Naive B cell (primary cell): ENCODE results near the gene ADRM1. TPM values are rescaled to one million over a fixed set of nuclear protein-coding genes. Genes with fewer than 3 reads are reported as not detected.

ENCODE experiments used
- ATAC-seq, 2 donors: fragments of 150-1000 bp; cut with Tn5 transposase; 2 replicates each; pipeline ENCODE4 v1.10.0; 2021; ENCODE audit warnings: low read depth in 2 of 2, mild to moderate bottlenecking in 2 of 2, moderate library complexity in 2 of 2
- DNase-seq: peaks from one replicate; pipeline ENCODE4 v3.0.0; 2022
- H3K27ac Mint-ChIP-seq, 6 donors: one replicate each; pipeline ENCODE4 v1.8.0; 2020 to 2022; ENCODE audit warnings: mild to moderate bottlenecking in 6 of 6, mixed read lengths in 6 of 6, moderate library complexity in 5 of 6, inconsistent platforms in 2 of 6
- H3K27me3 Mint-ChIP-seq, 3 donors: one replicate each; pipeline ENCODE4 v1.8.0; 2021 to 2022; ENCODE audit warnings: mixed read lengths in 3 of 3, mild to moderate bottlenecking in 1 of 3
- H3K36me3 Mint-ChIP-seq, 2 donors: one replicate each; pipeline ENCODE4 v1.8.0; 2020 to 2022; ENCODE audit warnings: mixed read lengths in 2 of 2, inconsistent platforms in 1 of 2, mild to moderate bottlenecking in 1 of 2
- H3K4me1 Mint-ChIP-seq, 3 donors: one replicate each; pipeline ENCODE4 v1.8.0; 2020 to 2022; ENCODE audit warnings: mixed read lengths in 3 of 3, inconsistent platforms in 1 of 3, mild to moderate bottlenecking in 1 of 3, moderate library complexity in 1 of 3
- H3K4me3 Mint-ChIP-seq, 8 donors: one replicate each; pipeline ENCODE4 v1.8.0; 2020 to 2022; ENCODE audit warnings: mild to moderate bottlenecking in 8 of 8, mixed read lengths in 8 of 8, moderate library complexity in 8 of 8, inconsistent platforms in 2 of 8
- H3K9me3 Mint-ChIP-seq, 7 donors: one replicate each; pipeline ENCODE4 v1.8.0; 2020 to 2022; ENCODE audit warnings: mixed read lengths in 7 of 7, mild to moderate bottlenecking in 5 of 7, inconsistent platforms in 2 of 7, moderate library complexity in 1 of 7
- polyA plus RNA-seq, 6 donors: library from polyadenylated mRNA; unstranded; fragments of 300-500 nt; fragmentation: Illumina TruSeq; gene quantifications; one replicate each; pipeline ENCODE4 v1.2.3, GENCODE V29; 2021; ENCODE audit warnings: low read depth in 6 of 6

ADRM1 gene
- polyA plus RNA-seq, 6 donors from 2014 or later = 75.6 to 111 (median 89.0) TPM

- peaks cover 0 to 17% of the 10 kb centered on the region in 2 donors for H3K36me3 Mint-ChIP-seq
- no peaks in the 10 kb centered on the region for H3K9me3 Mint-ChIP-seq
- no peaks in the 10 kb centered on the region for H3K27me3 Mint-ChIP-seq
- peaks cover 0 to 3% (median 0%) of the 10 kb centered on the region in 3 donors for H3K4me1 Mint-ChIP-seq
- no peak overlapping the region for H3K27ac Mint-ChIP-seq
- ATAC-seq (no peak), DNase-seq (no peak)
- no peak overlapping the region for H3K4me3 Mint-ChIP-seq
These were observed 26.0 kb downstream of the ADRM1 start for GRCh38 chr20:62328684-62329388.

DNA sequence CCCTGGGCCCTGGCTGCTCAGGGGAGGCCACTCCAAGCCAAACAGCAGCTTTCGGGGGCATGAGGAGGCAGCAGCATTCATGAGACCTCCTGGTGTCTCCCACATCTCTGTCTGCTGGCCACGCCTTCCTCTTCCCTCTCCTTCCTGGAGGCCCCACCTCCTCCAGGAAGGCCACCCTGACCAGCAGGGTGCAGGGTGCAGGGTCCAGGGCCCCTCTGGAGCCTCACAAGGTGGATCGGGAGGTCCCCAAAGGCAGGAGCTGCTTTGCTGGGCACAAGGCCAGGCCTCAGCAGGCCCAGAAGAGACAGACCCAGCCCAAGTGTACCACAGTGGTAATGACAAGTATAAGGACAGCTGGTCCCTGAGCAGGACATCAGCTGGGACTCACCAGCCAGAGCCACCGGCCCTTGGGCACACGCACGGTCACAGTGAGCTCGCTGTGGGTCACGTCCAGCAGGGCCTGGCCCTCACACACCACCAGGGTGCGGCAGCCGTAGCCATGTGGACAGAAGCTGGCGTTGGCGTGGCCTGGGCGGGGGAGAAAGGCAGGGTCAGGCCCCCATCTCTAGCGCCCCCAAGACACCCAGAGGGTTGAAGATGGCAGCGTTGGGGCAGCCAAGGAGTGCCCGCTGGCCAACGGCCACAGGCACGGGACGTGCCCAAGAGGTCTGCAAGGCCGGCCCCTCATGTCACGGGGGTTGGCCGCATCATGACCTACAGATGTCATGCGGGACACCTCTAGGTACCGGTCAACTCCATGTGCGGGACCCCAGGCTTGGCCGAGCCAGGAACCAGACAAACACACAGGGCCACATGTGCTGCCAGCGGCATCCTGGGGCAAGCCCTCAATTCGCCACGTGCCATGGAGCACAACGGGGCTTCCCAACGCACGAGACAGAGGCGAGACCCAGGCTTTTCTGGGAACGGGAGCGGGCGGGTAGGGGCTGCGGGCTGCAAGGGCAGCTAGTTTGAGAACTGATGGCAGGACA lies 26.9 kb downstream of the ADRM1 start:
- Mint-ChIP-seq H3K27me3 (no peaks in the 10 kb centered on the region), H3K4me1 (peaks cover 0 to 3% (median 0%) of the 10 kb centered on the region in 3 donors), H3K27ac (peak overlapping the region in 1 of 6 donors; percentile 87), H3K4me3 (no peak overlapping the region), H3K9me3 (no peaks in the 10 kb centered on the region), H3K36me3 (peaks cover 0 to 13% of the 10 kb centered on the region in 2 donors)
- ATAC-seq = no peak
- no peak for DNase-seq

DNA sequence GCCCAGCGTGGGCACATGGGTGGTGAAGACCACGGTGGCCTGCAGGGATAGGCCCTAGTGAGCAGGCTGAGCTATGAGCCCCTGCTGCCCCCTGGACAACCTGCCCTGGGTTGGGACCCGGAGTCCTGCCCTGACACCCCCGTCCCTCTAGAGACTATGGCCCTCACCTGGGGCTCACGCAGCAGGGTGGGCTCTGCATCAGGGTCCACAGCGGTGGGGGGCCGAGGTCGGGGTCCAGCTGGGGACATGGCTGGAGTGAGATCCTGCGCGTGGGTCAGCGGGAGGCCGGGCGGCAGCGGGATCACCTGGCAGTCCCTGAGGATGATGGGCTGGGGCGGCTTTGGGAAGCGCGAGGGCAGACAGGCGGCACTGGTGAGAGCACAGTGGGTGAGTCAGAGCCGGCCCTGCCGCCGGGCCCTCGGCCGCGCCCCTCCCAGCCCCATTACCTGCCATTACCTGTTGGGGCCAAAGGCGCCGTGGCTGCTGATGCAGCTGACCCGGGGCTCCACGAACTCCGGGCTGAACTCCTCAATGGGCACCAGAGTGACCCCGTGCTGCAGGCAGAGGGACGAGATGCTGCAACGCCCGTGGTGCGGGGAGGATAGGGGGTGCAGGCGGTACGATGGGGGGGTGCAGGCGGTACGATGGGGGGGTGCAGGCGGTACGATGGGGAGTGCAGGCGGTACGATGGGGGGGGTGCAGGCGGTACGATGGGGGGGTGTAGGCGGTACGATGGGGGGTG lies 27.9 kb downstream of the ADRM1 start:
- H3K4me3 Mint-ChIP-seq = no peak overlapping the region
- ATAC-seq (no peak), DNase-seq (no peak)
- no peaks in the 10 kb centered on the region for H3K27me3 Mint-ChIP-seq
- peaks cover 5 to 6% (median 6%) of the 10 kb centered on the region in 3 donors for H3K4me1 Mint-ChIP-seq
- no peak overlapping the region for H3K27ac Mint-ChIP-seq
- peaks cover 0 to 5% of the 10 kb centered on the region in 2 donors for H3K36me3 Mint-ChIP-seq
- H3K9me3 Mint-ChIP-seq = no peaks in the 10 kb centered on the region

DNA sequence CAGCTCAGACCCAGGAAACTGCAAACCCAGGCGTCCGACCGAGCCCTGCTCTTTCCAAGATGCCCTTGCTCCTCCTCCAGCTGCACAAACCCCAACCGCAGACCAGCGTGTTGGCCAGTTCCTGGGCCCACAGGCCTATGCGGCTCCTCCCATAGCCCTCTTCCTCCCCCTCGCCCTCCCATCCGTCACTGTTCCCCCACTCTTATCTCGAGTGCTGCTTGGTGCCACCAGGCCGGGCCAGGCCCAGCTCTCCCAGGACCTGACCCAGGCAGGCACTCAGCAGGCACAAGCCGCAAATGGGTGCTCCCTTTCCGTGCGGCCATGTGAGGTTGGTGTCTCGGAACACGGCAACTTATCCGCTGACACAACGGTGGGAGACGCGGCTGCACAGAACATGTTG lies 28.6 kb downstream of the ADRM1 start:
- Mint-ChIP-seq H3K27me3 (no peaks in the 10 kb centered on the region), H3K9me3 (no peaks in the 10 kb centered on the region)

GRCh38 chr20:62332421-62332820 lies 29.6 kb downstream of the ADRM1 start:
- DNase-seq = no peak
- peaks cover 21 to 23% (median 22%) of the 10 kb centered on the region in 3 donors for H3K4me1 Mint-ChIP-seq

More for the DNA sequence above, 28.6 kb downstream of the ADRM1 start:
- H3K4me3 Mint-ChIP-seq = no peak overlapping the region
- H3K36me3 Mint-ChIP-seq = no peaks in the 10 kb centered on the region
- no peak overlapping the region for H3K27ac Mint-ChIP-seq
- peaks cover 11 to 12% (median 12%) of the 10 kb centered on the region in 3 donors for H3K4me1 Mint-ChIP-seq
- DNase-seq (no peak), ATAC-seq (no peak)

DNA sequence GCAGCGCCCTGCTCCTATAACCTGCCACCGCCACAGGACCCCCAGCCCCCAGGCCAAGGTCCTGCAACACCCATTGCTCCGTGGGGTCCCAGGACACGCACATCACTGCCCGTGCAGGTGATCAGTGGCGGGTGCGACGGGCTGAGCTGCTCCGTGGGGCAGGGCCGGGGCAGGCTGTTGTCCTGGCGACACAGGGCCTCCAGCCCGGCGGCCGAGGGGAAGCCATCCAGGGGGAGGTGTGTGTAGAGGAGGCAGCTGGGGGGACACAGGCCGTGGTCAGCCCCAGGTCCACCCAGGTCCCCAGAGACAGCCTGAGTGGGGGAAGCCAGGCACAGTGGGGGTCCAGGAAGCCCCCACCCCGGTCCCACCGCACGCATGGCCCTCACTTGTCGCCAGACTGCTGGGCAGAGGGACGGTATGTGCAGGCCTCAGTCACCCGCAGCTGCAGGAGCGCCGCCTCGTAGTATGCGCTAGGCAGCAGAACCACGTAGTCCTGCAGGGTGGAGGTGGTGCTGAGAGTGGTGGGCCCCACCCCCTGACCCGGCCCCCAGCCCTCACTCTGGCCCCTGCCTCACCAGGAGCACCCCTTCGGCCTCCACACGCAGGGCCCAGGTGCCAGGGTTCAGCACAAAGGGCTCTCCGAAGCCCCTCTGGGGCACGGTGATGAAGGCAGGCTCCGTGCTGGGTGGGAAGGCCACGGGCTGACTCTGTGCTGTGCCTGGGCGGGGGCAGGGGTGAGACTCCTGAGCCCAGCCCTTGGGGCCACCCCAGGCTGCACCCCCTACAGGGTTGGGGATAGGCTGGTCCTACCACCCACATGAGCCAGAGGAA lies 30.4 kb downstream of the ADRM1 start:
- no peaks in the 10 kb centered on the region for H3K27me3 Mint-ChIP-seq
- H3K4me1 Mint-ChIP-seq = peaks cover 29 to 31% (median 30%) of the 10 kb centered on the region in 3 donors
- no peak overlapping the region for H3K27ac Mint-ChIP-seq
- ATAC-seq (no peak), DNase-seq (no peak)
- H3K4me3 Mint-ChIP-seq = no peak overlapping the region
- no peaks in the 10 kb centered on the region for H3K36me3 Mint-ChIP-seq
- H3K9me3 Mint-ChIP-seq = no peaks in the 10 kb centered on the region

More at GRCh38 chr20:62332421-62332820, 29.6 kb downstream of the ADRM1 start:
- no peaks in the 10 kb centered on the region for H3K36me3 Mint-ChIP-seq
- no peak overlapping the region for H3K4me3 Mint-ChIP-seq
- no peaks in the 10 kb centered on the region for H3K9me3 Mint-ChIP-seq
- H3K27me3 Mint-ChIP-seq = no peaks in the 10 kb centered on the region
- ATAC-seq = no peak
- no peak overlapping the region for H3K27ac Mint-ChIP-seq

DNA sequence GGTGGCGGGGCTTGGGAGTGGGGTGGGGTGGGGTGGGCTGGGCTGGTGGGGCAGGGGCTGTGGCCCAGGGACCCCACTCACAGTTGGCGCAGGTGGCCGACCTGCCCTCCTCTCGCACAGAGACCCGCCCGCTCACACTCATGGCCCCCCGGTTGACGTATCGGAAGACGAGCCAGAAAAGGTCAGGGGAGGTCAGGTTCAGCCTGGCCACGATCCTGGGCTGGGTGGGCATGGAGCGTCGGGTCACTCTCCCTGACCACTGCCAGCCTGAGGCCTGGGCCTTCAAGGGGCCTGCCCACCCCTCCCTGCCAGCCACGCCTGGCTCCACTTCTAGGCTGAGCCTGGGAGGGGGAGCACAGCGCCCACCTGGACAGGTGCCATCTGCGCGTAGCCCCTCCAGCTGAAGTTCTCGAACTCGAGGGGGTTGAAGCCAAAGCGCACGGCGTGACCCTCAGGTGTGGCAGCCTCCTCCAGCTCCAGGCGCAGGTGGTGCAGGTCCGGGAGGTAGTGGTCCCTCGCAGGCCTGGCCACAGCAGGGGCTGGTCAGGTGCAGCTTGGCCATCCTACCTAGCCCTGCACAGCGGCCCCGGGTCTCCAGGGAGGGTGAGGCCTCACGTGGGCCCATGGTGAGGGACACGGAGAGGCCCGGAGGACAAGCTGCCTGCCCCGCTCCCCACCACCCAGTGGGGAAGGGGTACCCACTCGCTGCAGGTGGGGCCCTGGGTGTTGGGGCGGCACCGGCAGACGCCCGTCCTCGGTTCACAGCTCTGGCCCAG lies 31.2 kb downstream of the ADRM1 start:
- ATAC-seq (no peak), DNase-seq (no peak)
- no peaks in the 10 kb centered on the region for H3K36me3 Mint-ChIP-seq
- H3K4me1 Mint-ChIP-seq = peaks cover 33 to 38% (median 37%) of the 10 kb centered on the region in 3 donors
- H3K27ac Mint-ChIP-seq = no peak overlapping the region
- no peak overlapping the region for H3K4me3 Mint-ChIP-seq
- H3K9me3 Mint-ChIP-seq = no peaks in the 10 kb centered on the region
- H3K27me3 Mint-ChIP-seq = no peaks in the 10 kb centered on the region

DNA sequence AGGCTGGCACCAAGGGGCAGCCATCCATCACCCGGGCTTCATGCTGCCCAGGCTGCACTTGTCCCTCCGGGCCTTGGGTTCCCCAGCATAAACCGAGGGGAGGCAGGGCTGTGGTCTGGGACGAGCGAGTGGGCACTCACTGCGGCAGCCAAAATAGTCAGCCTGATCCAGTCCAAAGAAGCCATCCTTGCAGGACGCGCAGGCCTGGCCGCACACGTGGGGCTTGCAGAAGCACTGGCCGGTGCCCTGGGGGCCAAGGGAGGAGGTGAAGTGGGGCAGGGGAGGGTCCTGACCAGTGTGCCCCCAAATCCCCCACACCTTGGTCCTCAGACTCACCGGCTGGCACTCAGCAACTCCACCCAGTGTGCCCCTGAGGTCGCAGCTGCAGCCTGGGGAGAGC lies 32.1 kb downstream of the ADRM1 start:
- DNase-seq = no peak
- no peak for ATAC-seq
- peak overlapping the region in 1 of 6 donors; percentile 97 for H3K27ac Mint-ChIP-seq
- H3K4me3 Mint-ChIP-seq = peak overlapping the region in 1 of 8 donors; percentile 20
- H3K27me3 Mint-ChIP-seq = no peaks in the 10 kb centered on the region
- H3K9me3 Mint-ChIP-seq = no peaks in the 10 kb centered on the region
- peaks cover 0 to 3% of the 10 kb centered on the region in 2 donors for H3K36me3 Mint-ChIP-seq
- H3K4me1 Mint-ChIP-seq = peaks cover 38 to 46% (median 45%) of the 10 kb centered on the region in 3 donors

DNA sequence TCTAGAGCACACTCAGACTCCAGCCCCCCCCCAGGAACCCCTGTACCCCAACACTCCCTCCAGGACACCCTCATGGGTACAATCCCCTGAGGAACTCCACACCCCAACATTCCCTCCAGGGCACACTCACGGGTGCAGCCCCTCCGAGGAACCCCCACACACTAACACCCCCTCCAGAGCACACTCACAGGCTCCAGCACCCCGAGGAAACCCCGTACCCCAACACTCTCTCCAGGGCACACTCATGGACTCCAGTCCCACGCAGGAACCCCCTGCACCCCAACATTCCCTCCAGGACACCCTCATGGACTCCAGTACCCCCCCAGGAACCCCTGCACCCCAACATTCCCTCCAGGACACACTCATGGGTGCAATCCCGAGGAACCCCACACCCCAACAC lies 32.7 kb downstream of the ADRM1 start:
- Mint-ChIP-seq H3K4me1 (peaks cover 42 to 51% (median 48%) of the 10 kb centered on the region in 3 donors), H3K9me3 (no peaks in the 10 kb centered on the region), H3K27me3 (no peaks in the 10 kb centered on the region), H3K27ac (peak overlapping the region in 3 of 6 donors; percentile 49 to 98 (median 97)), H3K4me3 (peak overlapping the region in 3 of 8 donors; percentile 19 to 85 (median 23)), H3K36me3 (peaks cover 0 to 7% of the 10 kb centered on the region in 2 donors)
- ATAC-seq (no peak), DNase-seq (no peak)

- H3K9me3 Mint-ChIP-seq = no peaks in the 10 kb centered on the region
- H3K4me1 Mint-ChIP-seq = peaks cover 42 to 51% (median 48%) of the 10 kb centered on the region in 3 donors
- peak overlapping the region; percentile 53 to 87 (median 78) for H3K4me3 Mint-ChIP-seq
- no peak for DNase-seq
- peak overlapping the region; percentile 88 to 99 (median 96) for H3K27ac Mint-ChIP-seq
- no peaks in the 10 kb centered on the region for H3K27me3 Mint-ChIP-seq
- no peak for ATAC-seq
- peaks cover 0 to 7% of the 10 kb centered on the region in 2 donors for H3K36me3 Mint-ChIP-seq
These were observed 33.5 kb downstream of the ADRM1 start for GRCh38 chr20:62336329-62336728.

GRCh38 chr20:62336775-62337557 lies 34.2 kb downstream of the ADRM1 start:
- no peak for ATAC-seq
- Mint-ChIP-seq H3K4me3 (peak overlapping the region; percentile 66 to 87 (median 84)), H3K36me3 (peaks cover 0 to 7% of the 10 kb centered on the region in 2 donors)

More at GRCh38 chr20:62336775-62337557, 34.2 kb downstream of the ADRM1 start:
- peak overlapping the region; percentile 95 to 99 (median 98) for H3K27ac Mint-ChIP-seq
- no peak for DNase-seq
- H3K27me3 Mint-ChIP-seq = no peaks in the 10 kb centered on the region
- peaks cover 42 to 51% (median 48%) of the 10 kb centered on the region in 3 donors for H3K4me1 Mint-ChIP-seq
- no peaks in the 10 kb centered on the region for H3K9me3 Mint-ChIP-seq
